Measurements from ENCODE around the gene MSX1. TPM values are rescaled to one million over a fixed set of nuclear protein-coding genes. Genes with fewer than 3 reads are reported as not detected.

MSX1 gene
- total and polyA plus RNA-seq, 2 of the 13 experiments (the other 11 are each of a cell fraction or from before 2014, with no cell fraction given): 12.1 to 14.9 TPM

- TF ChIP-seq, protein P1, sequence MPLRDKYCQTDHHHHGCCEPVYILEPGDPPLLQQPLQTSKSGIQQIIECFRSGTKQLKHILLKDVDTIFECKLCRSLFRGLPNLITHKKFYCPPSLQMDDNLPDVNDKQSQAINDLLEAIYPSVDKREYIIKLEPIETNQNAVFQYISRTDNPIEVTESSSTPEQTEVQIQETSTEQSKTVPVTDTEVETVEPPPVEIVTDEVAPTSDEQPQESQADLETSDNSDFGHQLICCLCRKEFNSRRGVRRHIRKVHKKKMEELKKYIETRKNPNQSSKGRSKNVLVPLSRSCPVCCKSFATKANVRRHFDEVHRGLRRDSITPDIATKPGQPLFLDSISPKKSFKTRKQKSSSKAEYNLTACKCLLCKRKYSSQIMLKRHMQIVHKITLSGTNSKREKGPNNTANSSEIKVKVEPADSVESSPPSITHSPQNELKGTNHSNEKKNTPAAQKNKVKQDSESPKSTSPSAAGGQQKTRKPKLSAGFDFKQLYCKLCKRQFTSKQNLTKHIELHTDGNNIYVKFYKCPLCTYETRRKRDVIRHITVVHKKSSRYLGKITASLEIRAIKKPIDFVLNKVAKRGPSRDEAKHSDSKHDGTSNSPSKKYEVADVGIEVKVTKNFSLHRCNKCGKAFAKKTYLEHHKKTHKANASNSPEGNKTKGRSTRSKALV (CRISPR knock-in tag; IDR thresholded peaks at IDR 0.05): no peak
- TF ChIP-seq EED (CRISPR knock-in tag; IDR thresholded peaks at IDR 0.05) (no peak), TFAP4 (IDR thresholded peaks at IDR 0.05; ENCODE audit: borderline replicate concordance, low read depth) (no peak), JDP2 (CRISPR knock-in tag; IDR thresholded peaks at IDR 0.05; ENCODE audit: borderline replicate concordance) (no peak), HNRNPK (IDR thresholded peaks at IDR 0.05; ENCODE audit: low read depth, low read length, poor library complexity, severe bottlenecking) (peak; percentile 53), NKX3-1 (CRISPR knock-in tag; IDR thresholded peaks at IDR 0.05) (no peak), CEBPZ (IDR thresholded peaks at IDR 0.05; ENCODE audit: low read length) (no peak), PREB (CRISPR knock-in tag; IDR thresholded peaks at IDR 0.05) (no peak), ZNF329 (CRISPR knock-in tag; IDR thresholded peaks at IDR 0.05; ENCODE audit: low read depth) (no peak), JUND (CRISPR knock-in tag; IDR thresholded peaks at IDR 0.05) (no peak), ZNF318 (CRISPR knock-in tag; IDR thresholded peaks at IDR 0.05) (no peak)
- TF ChIP-seq, protein P2, sequence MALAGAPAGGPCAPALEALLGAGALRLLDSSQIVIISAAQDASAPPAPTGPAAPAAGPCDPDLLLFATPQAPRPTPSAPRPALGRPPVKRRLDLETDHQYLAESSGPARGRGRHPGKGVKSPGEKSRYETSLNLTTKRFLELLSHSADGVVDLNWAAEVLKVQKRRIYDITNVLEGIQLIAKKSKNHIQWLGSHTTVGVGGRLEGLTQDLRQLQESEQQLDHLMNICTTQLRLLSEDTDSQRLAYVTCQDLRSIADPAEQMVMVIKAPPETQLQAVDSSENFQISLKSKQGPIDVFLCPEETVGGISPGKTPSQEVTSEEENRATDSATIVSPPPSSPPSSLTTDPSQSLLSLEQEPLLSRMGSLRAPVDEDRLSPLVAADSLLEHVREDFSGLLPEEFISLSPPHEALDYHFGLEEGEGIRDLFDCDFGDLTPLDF (CRISPR knock-in tag; IDR thresholded peaks at IDR 0.05): no peak
Measured at GRCh38 chr4:4859325-4859798, at the start of gene MSX1 (continued).
